Mammary epithelial cell (primary cell): ENCODE results near the gene CDH12.

Source experiments
- CTCF ChIP-seq, 2 donors: IDR thresholded peaks in 1 of 2; conservative IDR thresholded peaks in 1 of 2; 2 replicates each; pipeline ENCODE4 v1.5.1; 2011 to 2012; ENCODE audit warnings: inconsistent platforms in 2 of 2, low read length in 2 of 2, mild to moderate bottlenecking in 2 of 2, control low read depth in 1 of 2, low read depth in 1 of 2; ENCODE audit not compliant: insufficient read depth in 1 of 2; ENCODE audit errors: extremely low read depth in 1 of 2
- EZH2 ChIP-seq: IDR thresholded peaks from 2 replicates; pipeline ENCODE4 v1.6.1; 2012; ENCODE audit warnings: low read length, inconsistent platforms, borderline replicate concordance

- TF ChIP-seq CTCF (conservative IDR thresholded peaks at IDR 0.05 in 1 of 2, IDR thresholded peaks at IDR 0.05 in 1 of 2; ENCODE audit: extremely low read depth in 1 of 2, insufficient read depth in 1 of 2, low read depth in 1 of 2, low read length in 2 of 2) (no peak), EZH2 (no peak)
Measured at GRCh38 chr5:22465177-22465576, 388.0 kb downstream of the CDH12 start.
